ENCODE data around the gene ZNF488.
"Not testable (repeated sequence)": the region's sequence is repeated elsewhere in the genome, so short reads cannot be mapped to it uniquely, and the experiment has no call there.

Gene ZNF488

GRCh38 chr10:47409866-47410256 lies 25.8 kb upstream of the ZNF488 start:
- DNase-seq (ENCODE audit: low read depth in 2 of 2), result no peak

DNA sequence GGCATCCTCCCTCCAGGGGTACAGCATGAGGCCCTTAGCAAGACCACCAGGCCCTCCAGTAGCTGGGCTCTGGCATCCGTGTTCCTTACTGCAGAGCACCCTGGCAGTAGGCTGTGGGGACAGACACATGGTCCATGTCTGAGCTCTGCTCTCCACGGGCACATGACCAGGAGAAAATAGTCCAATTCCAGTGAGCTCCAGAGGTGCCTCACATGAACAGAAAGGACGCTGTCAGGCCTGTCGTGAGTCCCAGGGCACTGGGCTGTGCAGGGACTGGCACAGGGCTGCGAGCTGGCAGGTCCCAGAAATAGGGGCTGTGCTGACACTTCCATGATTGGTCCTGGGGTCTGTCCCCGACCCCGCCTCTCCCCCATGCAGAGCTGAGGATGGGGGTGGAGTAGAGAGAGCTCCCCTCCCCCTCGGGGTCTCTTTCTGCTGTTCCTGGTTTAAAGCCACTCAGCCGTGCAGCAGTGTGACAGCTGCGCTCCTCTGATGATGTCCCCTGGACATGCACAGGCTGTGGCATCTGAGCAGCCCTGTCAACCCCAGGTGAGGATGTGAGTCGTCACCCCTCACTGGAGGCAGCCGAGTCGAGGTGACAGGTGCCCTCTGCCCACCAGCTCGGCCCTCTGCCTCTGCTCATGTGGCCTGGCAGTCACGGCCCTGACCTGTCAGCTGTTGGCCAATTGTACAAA lies 25.2 kb upstream of the ZNF488 start:
- DNase-seq (ENCODE audit: low read depth in 2 of 2), result no peak

DNA sequence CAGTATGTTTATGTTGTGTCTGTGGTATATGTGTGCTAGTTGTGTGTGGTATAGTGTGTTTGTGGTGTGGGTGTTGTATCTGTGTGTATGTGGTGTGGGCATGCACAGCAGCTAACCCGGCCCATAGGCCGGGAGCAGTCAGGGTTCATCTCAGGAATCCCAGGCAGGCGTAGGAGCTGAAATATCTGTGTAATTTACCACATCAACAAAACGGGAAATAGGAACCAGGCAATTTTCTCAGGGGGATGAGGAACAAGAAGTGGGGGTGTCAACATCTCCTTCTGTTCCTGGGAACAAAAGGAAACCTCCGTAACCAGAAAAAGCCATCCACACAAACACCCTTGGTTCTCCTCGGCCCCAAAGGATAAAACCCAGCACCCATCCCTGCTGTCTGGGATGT lies 24.5 kb upstream of the ZNF488 start:
- DNase-seq (ENCODE audit: low read depth in 2 of 2), result no peak

GRCh38 chr10:47406870-47407691 lies 23.0 kb upstream of the ZNF488 start:
- no peak for DNase-seq (ENCODE audit: low read depth in 2 of 2)

DNA sequence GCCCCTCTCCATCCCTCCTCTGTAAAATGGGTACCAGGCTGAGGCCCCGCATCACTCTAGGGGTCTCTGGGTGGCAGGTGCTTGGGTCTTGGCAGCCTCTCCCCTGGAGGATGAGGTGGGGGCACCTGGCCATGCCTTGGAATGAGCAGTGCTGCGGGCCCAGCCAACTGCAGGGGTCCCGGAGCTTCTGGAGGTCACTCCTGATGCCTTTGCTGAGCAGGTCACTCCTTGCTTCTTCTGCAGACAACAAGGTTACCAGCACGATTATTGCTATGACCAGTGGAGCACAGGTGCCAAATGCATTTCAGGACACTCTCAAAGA lies 22.4 kb upstream of the ZNF488 start:
- DNase-seq (ENCODE audit: low read depth in 2 of 2), result no peak

GRCh38 chr10:47405857-47406547 lies 21.9 kb upstream of the ZNF488 start:
- no peak for DNase-seq (ENCODE audit: low read depth in 2 of 2)

GRCh38 chr10:47404937-47405336 lies 20.8 kb upstream of the ZNF488 start:
- DNase-seq (ENCODE audit: low read depth in 2 of 2), result no peak

- no peak for DNase-seq (ENCODE audit: low read depth in 2 of 2)
These were observed 20.4 kb upstream of the ZNF488 start for GRCh38 chr10:47404446-47404845.

GRCh38 chr10:47403446-47404318 lies 19.6 kb upstream of the ZNF488 start:
- no peak for DNase-seq (ENCODE audit: low read depth in 2 of 2)

DNA sequence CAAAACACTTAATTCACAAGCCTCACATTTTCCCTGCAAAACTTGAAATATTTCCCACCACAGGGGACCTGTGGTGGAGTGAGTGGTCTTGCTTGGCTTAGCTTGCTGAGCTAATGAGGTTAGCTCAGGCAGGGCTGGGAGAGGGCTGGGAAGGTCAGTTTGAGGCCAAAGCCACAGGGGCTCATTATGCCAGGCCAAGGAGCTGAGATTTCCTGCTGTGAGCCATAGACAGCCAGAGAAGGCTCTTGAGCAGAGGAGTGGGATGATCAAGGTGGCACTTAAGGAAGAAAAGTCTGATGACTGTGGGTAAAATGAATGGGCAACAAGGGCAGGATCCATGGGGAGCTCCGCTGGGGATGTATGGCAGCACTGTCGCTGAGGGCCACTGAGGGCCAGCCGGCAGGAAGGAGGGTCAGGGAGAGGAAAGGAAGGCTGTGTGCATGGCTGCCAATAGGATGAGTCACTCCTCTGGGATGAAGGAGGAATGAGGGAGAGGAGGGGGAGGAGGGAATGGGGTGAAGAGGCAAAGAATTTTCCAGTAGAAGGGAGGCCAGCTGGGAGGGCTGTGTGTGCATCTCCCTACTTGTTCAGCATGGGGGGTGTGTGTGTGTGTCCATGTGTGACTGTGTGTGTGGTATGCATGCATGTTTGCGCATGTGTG lies 18.7 kb upstream of the ZNF488 start:
- DNase-seq (ENCODE audit: low read depth in 2 of 2), result no peak

DNA sequence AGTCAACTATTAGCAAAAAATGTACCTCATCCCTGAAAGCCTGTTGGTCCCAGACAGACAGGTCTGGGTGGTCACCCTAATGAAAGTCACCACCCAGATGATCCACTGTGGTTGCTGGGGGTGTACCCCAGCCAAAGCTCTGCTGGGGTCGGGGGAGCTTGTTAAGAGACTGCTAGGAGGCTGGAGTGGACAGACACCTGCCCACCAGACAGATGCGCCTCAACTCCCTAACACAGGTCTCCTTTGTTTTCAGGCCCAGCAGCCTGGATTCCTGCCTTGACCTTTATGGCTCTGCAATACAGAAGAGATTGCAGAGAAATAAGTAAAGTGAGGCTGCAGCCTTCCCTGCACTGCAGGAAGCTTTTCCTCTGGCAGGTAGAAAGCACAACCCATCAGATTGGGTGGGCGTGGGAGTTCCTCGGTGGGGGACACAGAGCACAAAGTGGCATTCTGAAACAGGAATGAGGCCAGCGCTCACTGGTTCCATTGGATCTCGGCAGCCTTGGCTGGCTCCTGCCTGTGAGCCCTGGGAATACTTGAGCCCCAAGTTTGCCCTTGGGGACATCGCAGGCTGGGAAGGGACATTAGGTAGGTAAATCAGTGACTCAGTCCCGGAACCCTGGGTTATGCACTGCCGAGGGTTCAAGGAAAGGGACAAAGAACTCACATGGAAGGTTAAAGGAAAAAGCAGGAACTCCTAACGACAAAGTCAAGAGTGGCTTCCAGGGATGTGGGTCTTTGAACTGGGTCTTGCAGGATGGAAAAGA lies 18.0 kb upstream of the ZNF488 start:
- DNase-seq (ENCODE audit: low read depth in 2 of 2), result no peak

DNA sequence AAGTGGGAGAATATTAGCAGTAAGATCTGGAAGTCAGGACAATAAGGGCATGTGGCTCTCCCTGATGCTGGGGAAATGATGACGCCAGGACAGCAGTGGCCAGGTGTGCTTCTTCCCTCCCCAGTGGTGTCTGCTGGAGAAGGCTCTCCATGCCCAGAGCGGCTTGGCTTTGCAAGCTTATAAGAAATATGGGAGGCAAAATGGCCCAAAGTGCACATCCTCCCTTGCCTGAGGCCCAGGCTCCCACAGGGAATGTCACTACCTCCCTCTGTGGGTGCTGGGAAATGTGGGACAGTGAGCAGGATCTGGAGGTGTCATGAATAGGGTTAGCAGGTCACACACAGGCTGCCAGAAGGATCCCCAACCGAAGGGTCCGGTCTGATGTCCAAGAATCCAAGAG lies 17.1 kb upstream of the ZNF488 start:
- DNase-seq (ENCODE audit: low read depth in 2 of 2), result no peak

DNA sequence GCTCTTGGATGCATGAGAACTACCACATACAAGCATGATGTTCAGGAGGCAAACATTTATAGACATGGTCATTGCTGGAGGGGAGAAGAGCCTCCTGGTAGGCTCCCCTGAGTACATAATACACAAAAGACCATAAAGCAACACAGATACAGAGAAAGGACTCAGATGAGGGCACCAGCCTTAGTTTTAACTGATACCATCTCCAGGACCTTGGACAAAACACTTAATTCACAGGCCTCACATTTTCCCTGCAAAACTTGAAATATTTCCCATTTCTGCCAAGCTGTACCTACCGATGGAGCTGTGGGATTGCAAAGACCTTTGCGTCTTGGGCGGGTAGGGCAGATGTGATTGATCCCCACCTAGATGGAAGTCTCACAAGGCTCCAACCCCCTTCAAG lies 16.7 kb upstream of the ZNF488 start:
- no peak for DNase-seq (ENCODE audit: low read depth in 2 of 2)

DNA sequence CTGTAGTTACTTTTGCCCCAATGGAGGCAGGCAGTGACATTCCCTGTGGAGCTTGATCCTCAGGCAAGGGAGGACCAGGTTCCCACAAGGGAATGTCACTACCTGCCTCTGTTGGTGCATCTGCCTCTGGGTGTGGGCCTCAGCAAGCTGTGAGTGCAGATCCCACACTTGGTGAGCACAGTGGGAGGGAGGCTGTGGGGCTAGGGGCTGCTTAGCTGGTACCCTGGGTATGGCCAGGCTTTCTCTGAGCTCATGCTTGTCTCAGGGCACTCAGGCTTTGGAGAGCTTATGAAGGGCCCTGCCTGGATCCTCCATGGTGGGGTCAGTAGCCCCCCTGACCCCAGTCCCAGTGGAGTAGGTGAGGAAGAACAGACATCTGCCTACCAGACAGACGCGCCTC lies 16.2 kb upstream of the ZNF488 start:
- DNase-seq (ENCODE audit: low read depth in 2 of 2), result no peak

DNA sequence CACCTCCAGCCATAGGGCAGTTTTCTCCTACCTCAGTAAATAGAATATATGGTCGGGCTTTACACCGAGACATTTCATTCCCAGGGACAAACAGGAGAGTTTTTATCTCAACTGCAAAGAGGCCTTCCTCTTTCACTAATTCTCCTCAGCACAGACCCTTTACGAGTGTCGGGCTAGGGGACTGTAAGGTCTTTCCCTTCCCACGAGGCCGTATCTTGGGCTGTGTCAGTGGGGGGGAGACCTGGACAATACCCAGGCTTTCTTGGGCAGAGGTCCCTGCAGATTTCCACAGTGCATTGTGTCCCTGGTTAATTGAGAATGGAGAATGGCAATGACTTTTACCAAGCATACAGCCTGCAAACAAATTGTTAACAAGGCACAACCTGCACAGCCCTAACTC lies 13.2 kb upstream of the ZNF488 start:
- DNase-seq (ENCODE audit: low read depth in 2 of 2), result no peak

DNA sequence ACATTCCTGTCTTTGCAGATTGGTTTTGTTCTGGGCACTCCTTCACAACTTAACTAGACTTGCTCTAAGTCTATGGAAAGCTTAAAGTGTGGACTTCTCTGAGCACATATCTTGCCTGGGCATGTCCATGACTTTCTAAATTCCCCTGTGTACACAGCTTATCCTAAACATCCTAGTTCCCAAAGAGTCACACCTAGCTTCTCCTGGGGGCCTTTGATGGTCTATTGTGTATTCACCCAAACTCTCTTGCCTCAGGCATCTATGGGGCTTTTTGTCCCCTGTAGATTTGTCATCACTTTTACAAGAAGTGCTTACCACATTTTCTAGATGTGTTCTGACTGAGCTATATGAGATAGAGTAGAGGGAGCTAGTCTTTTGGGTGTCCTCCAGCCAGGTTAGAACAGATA lies 12.2 kb upstream of the ZNF488 start:
- no peak for DNase-seq (ENCODE audit: low read depth in 2 of 2)

DNA sequence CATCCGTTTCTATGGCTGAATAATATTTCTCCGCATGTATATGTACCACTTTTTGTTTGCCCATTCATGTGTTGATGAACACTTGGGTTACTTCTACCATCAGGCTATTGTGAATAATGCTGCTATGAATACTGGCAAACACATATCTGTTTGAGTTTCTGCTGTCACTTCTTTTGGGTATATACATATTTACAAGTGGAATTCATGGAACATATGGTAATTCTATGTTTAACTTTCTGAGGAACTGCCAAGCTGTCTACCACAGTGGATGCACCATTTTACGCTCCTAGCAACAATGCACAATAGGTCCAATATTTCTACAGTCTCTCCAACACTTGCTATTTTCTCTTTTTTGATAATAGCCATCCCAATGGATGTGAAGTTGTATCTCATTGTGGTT lies 5.5 kb upstream of the ZNF488 start:
- no peak for DNase-seq (ENCODE audit: low read depth in 2 of 2)

DNA sequence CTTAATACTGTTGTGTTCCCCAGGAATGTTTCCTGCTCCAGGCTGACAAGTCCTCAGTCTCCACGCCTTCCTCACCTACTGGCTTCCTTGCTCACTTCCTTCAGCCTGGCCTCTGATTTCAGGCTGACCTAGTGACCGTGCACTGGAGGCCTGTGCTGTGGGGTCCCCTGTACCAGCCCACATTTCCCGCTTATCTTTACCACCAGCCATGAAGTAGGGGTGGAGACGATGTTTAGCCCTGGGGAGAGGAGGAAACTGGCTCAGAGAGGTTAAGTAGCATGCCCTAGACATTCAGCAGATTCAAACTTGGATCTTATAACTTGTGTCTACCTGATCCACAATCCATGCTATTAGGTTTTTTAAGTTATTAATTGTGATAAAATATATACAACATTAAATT lies 4.8 kb upstream of the ZNF488 start:
- DNase-seq (ENCODE audit: low read depth in 2 of 2), result no peak

DNA sequence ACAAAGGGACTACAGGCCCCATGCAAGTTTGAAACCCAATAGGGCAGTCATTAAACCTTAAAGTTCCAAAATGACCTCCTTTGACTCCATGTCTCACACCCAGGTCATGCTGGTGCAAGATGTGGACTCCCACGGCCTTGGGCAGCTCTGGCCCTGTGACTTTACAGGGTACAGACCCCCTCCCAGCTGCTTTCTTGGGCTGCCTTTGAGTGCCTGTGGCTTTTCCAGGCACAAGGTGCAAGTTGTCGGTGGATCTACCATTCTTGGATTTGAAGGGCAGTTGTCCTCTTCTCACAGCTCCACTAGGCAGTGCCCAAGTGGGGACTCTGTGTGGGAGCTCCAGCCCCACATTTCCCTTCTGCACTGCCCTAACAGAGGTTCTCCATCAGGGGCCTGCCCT lies 2.0 kb upstream of the ZNF488 start:
- not testable (repeated sequence) for DNase-seq (ENCODE audit: low read depth in 2 of 2)

GRCh38 chr10:47383261-47384147 lies 589 bp downstream of the ZNF488 start:
- no peak for DNase-seq (ENCODE audit: low read depth in 2 of 2)

Data from stimulated activated CD4-positive, alpha-beta T cell treated with anti-CD3 and anti-CD28 coated beads, Interleukin-15, amount 100 ng/mL, for 48 hours (primary cell).